GM23338 (cell line): ENCODE measurements around the gene RPL29. TPM values are rescaled to one million over a fixed set of nuclear protein-coding genes. Genes with fewer than 3 reads are reported as not detected.
"Not testable (repeated sequence)": the region's sequence is repeated elsewhere in the genome, so short reads cannot be mapped to it uniquely, and the experiment has no call there.

Source experiments
- ATAC-seq: fragments of 200-7000 bp; cut with Tn5 transposase; 3 replicates; pipeline ENCODE4 v1.9.1; 2020
- DNase-seq: peaks from one replicate; pipeline ENCODE4 v3.0.0-alpha.2; 2015; ENCODE audit warnings: low spot score
- H2AFZ ChIP-seq: fragments of 200-600 bp; sonication (generic); 2 replicates; pipeline ENCODE4 v1.8.0; 2016; ENCODE audit warnings: antibody characterized with exemption, mild to moderate bottlenecking, moderate library complexity
- H3F3A ChIP-seq: fragments of 200-600 bp; sonication (generic); replicated peaks from 2 replicates; pipeline ENCODE4 v1.8.0; 2017; ENCODE audit warnings: antibody characterized with exemption, mixed run types, low read depth
- H3K27ac ChIP-seq: fragments of 200-600 bp; sonication (generic); 2 replicates; pipeline ENCODE4 v1.6.1; 2016; ENCODE audit warnings: low read depth
- H3K27me3 ChIP-seq: fragments of 200-600 bp; sonication (generic); 2 replicates; pipeline ENCODE4 v1.8.0; 2016; ENCODE audit warnings: mild to moderate bottlenecking, mixed run types, moderate library complexity; ENCODE audit not compliant: insufficient read depth
- H3K36me3 ChIP-seq: fragments of 200-600 bp; sonication (generic); 2 replicates; pipeline ENCODE4 v1.8.0; 2016; ENCODE audit warnings: mild to moderate bottlenecking; ENCODE audit not compliant: insufficient read depth
- H3K4me1 ChIP-seq: fragments of 200-600 bp; sonication (generic); 2 replicates; pipeline ENCODE4 v1.8.0; 2016; ENCODE audit warnings: mild to moderate bottlenecking, moderate library complexity; ENCODE audit not compliant: insufficient read depth
- H3K4me2 ChIP-seq: fragments of 200-600 bp; sonication (generic); 2 replicates; pipeline ENCODE4 v1.7.1; 2017; ENCODE audit warnings: mixed run types
- H3K4me3 ChIP-seq: fragments of 200-600 bp; sonication (generic); 2 replicates; pipeline ENCODE4 v1.6.1; 2016; ENCODE audit warnings: mixed run types
- H3K79me2 ChIP-seq: fragments of 200-600 bp; sonication (generic); replicated peaks from 2 replicates; pipeline ENCODE4 v1.8.0; 2017; ENCODE audit warnings: mild to moderate bottlenecking; ENCODE audit not compliant: insufficient read depth
- H3K9me2 ChIP-seq: fragments of 200-600 bp; sonication (generic); 2 replicates; pipeline ENCODE4 v1.8.0; 2017; ENCODE audit not compliant: insufficient read depth
- H4K20me1 ChIP-seq: fragments of 200-600 bp; sonication (generic); replicated peaks from 2 replicates; pipeline ENCODE4 v1.8.0; 2017; ENCODE audit warnings: mild to moderate bottlenecking; ENCODE audit not compliant: insufficient read depth
- H3K27ac Mint-ChIP-seq: 2 replicates; pipeline ENCODE4 v1.8.0; 2020; ENCODE audit warnings: inconsistent platforms, mild to moderate bottlenecking, moderate library complexity, mixed read lengths
- H3K27me3 Mint-ChIP-seq: 3 replicates; pipeline ENCODE4 v1.8.0; 2022; ENCODE audit warnings: low read depth, mild to moderate bottlenecking, moderate library complexity, mixed read lengths, inconsistent platforms; ENCODE audit not compliant: insufficient read depth, poor library complexity
- H3K36me3 Mint-ChIP-seq: 3 replicates; pipeline ENCODE4 v1.8.0; 2021; ENCODE audit warnings: low read depth, mild to moderate bottlenecking, inconsistent platforms, moderate library complexity, mixed read lengths
- H3K4me1 Mint-ChIP-seq: 3 replicates; pipeline ENCODE4 v1.8.0; 2020; ENCODE audit warnings: mild to moderate bottlenecking, inconsistent platforms, mixed read lengths
- H3K4me3 Mint-ChIP-seq: 3 replicates; pipeline ENCODE4 v1.8.0; 2021; ENCODE audit warnings: moderate library complexity, mild to moderate bottlenecking, inconsistent platforms, mixed read lengths
- H3K9me3 Mint-ChIP-seq: 3 replicates; pipeline ENCODE4 v1.8.0; 2020; ENCODE audit warnings: moderate library complexity, mild to moderate bottlenecking, inconsistent platforms, mixed read lengths
- CTCF ChIP-seq, 2 experiments: fragments of 200-600 bp in 1 of 2; sonication (generic) in 1 of 2; conservative IDR thresholded peaks; 2 replicates each; pipeline versions ENCODE4 v1.5.1 to v1.6.1; 2016 to 2017; ENCODE audit warnings: antibody characterized with exemption in 2 of 2, low read depth in 2 of 2, mild to moderate bottlenecking in 2 of 2, moderate library complexity in 1 of 2
- ETS1 ChIP-seq: IDR thresholded peaks from 2 replicates; pipeline ENCODE4 v1.6.1; 2016; ENCODE audit warnings: antibody characterized with exemption
- JUNB ChIP-seq: IDR thresholded peaks from one replicate; pipeline ENCODE4 v1.6.1; 2016; ENCODE audit warnings: antibody characterized with exemption; ENCODE audit not compliant: unreplicated experiment
- NANOG ChIP-seq: IDR thresholded peaks from 2 replicates; pipeline ENCODE4 v1.6.1; 2016; ENCODE audit warnings: antibody characterized with exemption, borderline replicate concordance
- POLR2AphosphoS5 ChIP-seq: IDR thresholded peaks from 2 replicates; pipeline ENCODE4 v1.6.1; 2016; ENCODE audit warnings: antibody characterized with exemption, low read depth
- REST ChIP-seq: IDR thresholded peaks from one replicate; pipeline ENCODE4 v1.6.1; 2018; ENCODE audit warnings: antibody characterized with exemption; ENCODE audit not compliant: unreplicated experiment
- STAT1 ChIP-seq: IDR thresholded peaks from one replicate; pipeline ENCODE4 v1.6.1; 2016; ENCODE audit warnings: antibody characterized with exemption; ENCODE audit not compliant: unreplicated experiment
- ZNF114 ChIP-seq: fragments of 250-450 bp; sonication (Bioruptor Pico); IDR thresholded peaks from 2 replicates; pipeline ENCODE4 v1.5.0; 2020; ENCODE audit warnings: mild to moderate bottlenecking, moderate library complexity
- polyA plus RNA-seq: library from polyadenylated mRNA; unstranded; fragments of >200 nt; fragmentation: Nextera tagmentation; extraction: Ambion mirVana; gene quantifications from 2 replicates; pipeline ENCODE4 v1.2.1, GENCODE V29; 2016
- total RNA-seq: library from RNA; depleted of rRNA; stranded (reverse); fragments of >200 nt; shearing (Covaris generic); gene quantifications from 2 replicates; pipeline ENCODE4 v1.2.3, GENCODE V29; 2014
- TF ChIP-seq, protein P1 (sequence below): fragments of 250-450 bp; sonication (Bioruptor Pico); IDR thresholded peaks from 2 replicates; pipeline ENCODE4 v1.5.0; 2020; ENCODE audit warnings: mild to moderate bottlenecking, moderate library complexity

Gene RPL29
- total and polyA plus RNA-seq, 2 experiments from 2014 or later, result 1,471 to 1,864 TPM

- H3K4me3 ChIP-seq, H3K9me2 ChIP-seq, H3K27ac ChIP-seq, H3K36me3 Mint-ChIP-seq, H3F3A ChIP-seq, H3K36me3 ChIP-seq, H3K27ac Mint-ChIP-seq, DNase-seq, H3K4me3 Mint-ChIP-seq, H3K79me2 ChIP-seq, H4K20me1 ChIP-seq, ATAC-seq, H3K27me3 ChIP-seq, H3K9me3 Mint-ChIP-seq, H3K4me1 Mint-ChIP-seq, H2AFZ ChIP-seq, H3K4me1 ChIP-seq, H3K4me2 ChIP-seq: not testable (repeated sequence)
- H3K27me3 Mint-ChIP-seq, result peaks cover 11% of the 10 kb centered on the region
Observed at GRCh38 chr3:52033748-52034147, 38.1 kb upstream of the RPL29 start.

- no peaks in the 10 kb centered on the region for H3K36me3 ChIP-seq
- H3K27ac Mint-ChIP-seq, result no peak overlapping the region
- DNase-seq, result no peak
- no peaks in the 10 kb centered on the region for H3K9me2 ChIP-seq
- no peaks in the 10 kb centered on the region for H3K4me1 ChIP-seq
- no peaks in the 10 kb centered on the region for H3K9me3 Mint-ChIP-seq
- ATAC-seq, result no peak
- peaks cover 4% of the 10 kb centered on the region for H3K4me1 Mint-ChIP-seq
- H3K36me3 Mint-ChIP-seq, result no peaks in the 10 kb centered on the region
- H2AFZ ChIP-seq, result no peak overlapping the region
- no peak overlapping the region for H3K4me2 ChIP-seq
- no peak overlapping the region for H3K4me3 Mint-ChIP-seq
- no peak overlapping the region for H3K4me3 ChIP-seq
- H3K27ac ChIP-seq, result no peak overlapping the region
- no peaks in the 10 kb centered on the region for H3F3A ChIP-seq
- peaks cover 11% of the 10 kb centered on the region for H3K27me3 Mint-ChIP-seq
- no peaks in the 10 kb centered on the region for H3K27me3 ChIP-seq
- no peaks in the 10 kb centered on the region for H3K79me2 ChIP-seq
- H4K20me1 ChIP-seq, result no peaks in the 10 kb centered on the region
- no peak for TF ChIP-seq JUNB
- TF ChIP-seq, protein P1, sequence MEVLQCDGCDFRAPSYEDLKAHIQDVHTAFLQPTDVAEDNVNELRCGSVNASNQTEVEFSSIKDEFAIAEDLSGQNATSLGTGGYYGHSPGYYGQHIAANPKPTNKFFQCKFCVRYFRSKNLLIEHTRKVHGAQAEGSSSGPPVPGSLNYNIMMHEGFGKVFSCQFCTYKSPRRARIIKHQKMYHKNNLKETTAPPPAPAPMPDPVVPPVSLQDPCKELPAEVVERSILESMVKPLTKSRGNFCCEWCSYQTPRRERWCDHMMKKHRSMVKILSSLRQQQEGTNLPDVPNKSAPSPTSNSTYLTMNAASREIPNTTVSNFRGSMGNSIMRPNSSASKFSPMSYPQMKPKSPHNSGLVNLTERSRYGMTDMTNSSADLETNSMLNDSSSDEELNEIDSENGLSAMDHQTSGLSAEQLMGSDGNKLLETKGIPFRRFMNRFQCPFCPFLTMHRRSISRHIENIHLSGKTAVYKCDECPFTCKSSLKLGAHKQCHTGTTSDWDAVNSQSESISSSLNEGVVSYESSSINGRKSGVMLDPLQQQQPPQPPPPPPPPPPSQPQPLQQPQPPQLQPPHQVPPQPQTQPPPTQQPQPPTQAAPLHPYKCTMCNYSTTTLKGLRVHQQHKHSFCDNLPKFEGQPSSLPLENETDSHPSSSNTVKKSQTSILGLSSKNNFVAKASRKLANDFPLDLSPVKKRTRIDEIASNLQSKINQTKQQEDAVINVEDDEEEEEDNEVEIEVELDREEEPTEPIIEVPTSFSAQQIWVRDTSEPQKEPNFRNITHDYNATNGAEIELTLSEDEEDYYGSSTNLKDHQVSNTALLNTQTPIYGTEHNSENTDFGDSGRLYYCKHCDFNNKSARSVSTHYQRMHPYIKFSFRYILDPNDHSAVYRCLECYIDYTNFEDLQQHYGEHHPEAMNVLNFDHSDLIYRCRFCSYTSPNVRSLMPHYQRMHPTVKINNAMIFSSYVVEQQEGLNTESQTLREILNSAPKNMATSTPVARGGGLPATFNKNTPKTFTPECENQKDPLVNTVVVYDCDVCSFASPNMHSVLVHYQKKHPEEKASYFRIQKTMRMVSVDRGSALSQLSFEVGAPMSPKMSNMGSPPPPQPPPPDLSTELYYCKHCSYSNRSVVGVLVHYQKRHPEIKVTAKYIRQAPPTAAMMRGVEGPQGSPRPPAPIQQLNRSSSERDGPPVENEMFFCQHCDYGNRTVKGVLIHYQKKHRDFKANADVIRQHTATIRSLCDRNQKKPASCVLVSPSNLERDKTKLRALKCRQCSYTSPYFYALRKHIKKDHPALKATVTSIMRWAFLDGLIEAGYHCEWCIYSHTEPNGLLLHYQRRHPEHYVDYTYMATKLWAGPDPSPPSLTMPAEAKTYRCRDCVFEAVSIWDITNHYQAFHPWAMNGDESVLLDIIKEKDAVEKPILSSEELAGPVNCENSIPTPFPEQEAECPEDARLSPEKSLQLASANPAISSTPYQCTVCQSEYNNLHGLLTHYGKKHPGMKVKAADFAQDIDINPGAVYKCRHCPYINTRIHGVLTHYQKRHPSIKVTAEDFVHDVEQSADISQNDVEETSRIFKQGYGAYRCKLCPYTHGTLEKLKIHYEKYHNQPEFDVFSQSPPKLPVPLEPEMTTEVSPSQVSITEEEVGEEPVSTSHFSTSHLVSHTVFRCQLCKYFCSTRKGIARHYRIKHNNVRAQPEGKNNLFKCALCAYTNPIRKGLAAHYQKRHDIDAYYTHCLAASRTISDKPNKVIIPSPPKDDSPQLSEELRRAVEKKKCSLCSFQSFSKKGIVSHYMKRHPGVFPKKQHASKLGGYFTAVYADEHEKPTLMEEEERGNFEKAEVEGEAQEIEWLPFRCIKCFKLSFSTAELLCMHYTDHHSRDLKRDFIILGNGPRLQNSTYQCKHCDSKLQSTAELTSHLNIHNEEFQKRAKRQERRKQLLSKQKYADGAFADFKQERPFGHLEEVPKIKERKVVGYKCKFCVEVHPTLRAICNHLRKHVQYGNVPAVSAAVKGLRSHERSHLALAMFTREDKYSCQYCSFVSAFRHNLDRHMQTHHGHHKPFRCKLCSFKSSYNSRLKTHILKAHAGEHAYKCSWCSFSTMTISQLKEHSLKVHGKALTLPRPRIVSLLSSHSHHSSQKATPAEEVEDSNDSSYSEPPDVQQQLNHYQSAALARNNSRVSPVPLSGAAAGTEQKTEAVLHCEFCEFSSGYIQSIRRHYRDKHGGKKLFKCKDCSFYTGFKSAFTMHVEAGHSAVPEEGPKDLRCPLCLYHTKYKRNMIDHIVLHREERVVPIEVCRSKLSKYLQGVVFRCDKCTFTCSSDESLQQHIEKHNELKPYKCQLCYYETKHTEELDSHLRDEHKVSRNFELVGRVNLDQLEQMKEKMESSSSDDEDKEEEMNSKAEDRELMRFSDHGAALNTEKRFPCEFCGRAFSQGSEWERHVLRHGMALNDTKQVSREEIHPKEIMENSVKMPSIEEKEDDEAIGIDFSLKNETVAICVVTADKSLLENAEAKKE (CRISPR knock-in tag), result no peak
- TF ChIP-seq POLR2AphosphoS5, result no peak
- no peak for TF ChIP-seq NANOG
- TF ChIP-seq ETS1, result no peak
- TF ChIP-seq CTCF (conservative IDR thresholded peaks at IDR 0.05; ENCODE audit: low read depth in 2 of 2), result no peak
- TF ChIP-seq REST, result no peak
- TF ChIP-seq STAT1, result no peak
- no peak for TF ChIP-seq ZNF114 (CRISPR knock-in tag)
Observed at GRCh38 chr3:52032702-52033408, 37.2 kb upstream of the RPL29 start.
